HG02870 (cell line): Measurements from ENCODE around the gene ARHGAP28.
"Not testable (repeated sequence)": the region's sequence is repeated elsewhere in the genome, so short reads cannot be mapped to it uniquely, and the experiment has no call there.

Source experiments
- ATAC-seq: cut with Tn5 transposase; IDR thresholded peaks from one replicate; pipeline ENCODE4 v1.9.1; 2021; ENCODE audit warnings: mild to moderate bottlenecking, moderate library complexity; ENCODE audit not compliant: unreplicated experiment

The ARHGAP28 gene

DNA sequence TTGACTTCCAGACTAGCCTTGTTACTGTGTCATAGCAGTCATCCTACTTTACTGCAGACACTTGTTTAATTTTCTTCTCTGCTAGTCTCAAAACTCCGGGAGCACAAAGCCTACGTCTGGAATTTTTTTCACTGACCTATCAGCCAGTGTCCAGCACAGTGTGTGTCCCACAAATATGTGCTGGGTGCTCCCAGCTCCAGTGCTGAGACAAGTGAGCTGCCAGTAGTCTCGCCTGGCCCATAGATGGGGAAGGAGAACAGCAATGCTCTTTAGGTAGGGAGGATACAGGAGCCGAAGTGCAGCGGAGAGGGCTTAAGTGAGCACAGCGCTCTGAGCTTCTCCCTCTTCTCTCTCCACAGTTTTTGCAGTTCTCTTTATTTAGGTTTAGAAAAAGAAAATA, 34.0 kb downstream of the ARHGAP28 start:
- no peak for ATAC-seq

GRCh38 chr18:6764382-6764781, 34.9 kb downstream of the ARHGAP28 start:
- no peak for ATAC-seq

DNA sequence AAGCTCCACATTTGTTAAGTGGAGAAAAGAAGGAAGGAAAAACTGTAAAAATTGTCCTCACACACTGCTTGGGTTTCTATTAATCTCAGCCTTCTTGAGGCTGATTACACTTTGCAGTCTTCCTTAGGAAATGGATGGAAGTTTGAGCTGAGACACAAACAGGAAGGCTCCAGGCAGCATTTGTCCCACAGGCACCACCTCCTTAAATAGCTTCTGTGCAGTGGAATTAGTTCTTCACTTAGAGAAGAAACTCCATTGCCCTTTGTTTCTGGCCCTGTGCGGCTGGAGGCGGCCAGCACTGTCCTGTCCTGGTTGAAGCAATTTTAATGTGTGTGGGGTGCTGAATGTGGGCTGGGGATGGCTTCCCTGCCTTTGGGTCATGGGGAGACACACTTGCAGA, 44.3 kb downstream of the ARHGAP28 start:
- no peak for ATAC-seq

- ATAC-seq = no peak
These were observed 45.7 kb downstream of the ARHGAP28 start for GRCh38 chr18:6775237-6775636.

- no peak for ATAC-seq
These were observed 46.2 kb downstream of the ARHGAP28 start for GRCh38 chr18:6775702-6776101.

GRCh38 chr18:6776188-6776587, 46.7 kb downstream of the ARHGAP28 start:
- ATAC-seq = no peak

DNA sequence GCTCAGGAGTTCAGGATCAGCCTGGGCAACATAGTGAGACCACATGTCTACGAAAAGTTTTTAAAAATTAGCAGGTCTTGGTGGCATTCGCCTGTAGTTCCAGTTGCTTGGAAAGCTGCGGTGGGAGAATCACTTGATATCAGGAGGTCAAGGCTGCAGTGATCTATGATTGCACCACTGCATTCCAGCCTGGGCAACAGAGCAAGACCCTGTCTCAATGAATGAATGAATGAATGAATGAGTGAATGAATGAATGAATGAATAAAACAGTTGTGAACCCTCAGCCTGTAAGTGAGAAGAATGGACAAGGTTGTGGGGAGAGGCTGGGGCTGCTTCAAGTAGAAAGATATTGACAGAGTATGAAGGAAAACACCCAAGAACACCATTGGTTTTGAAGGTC, 48.0 kb downstream of the ARHGAP28 start:
- ATAC-seq = no peak

- ATAC-seq = no peak
These were observed 49.1 kb downstream of the ARHGAP28 start for GRCh38 chr18:6778459-6779247.

GRCh38 chr18:6781142-6781714, 51.7 kb downstream of the ARHGAP28 start:
- ATAC-seq = no peak

DNA sequence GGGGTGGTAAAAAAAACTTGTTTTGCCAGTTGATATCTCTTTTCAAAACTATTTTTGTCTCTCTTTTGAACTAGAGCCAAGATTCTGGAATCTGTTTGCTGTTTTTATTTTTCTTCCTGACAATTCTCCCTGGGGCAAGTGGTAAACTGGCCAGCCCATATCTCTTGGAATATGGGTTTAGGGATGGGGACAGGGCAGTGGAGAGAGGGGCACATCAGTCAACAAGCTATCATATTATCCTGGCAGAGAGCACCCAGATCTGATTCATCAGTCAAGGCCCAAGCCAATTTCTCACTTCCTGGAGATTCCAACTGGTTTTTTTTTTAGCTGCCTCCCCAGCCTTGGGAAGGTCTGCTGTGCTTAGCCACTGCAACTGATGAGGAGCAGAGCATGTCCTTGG, 52.3 kb downstream of the ARHGAP28 start:
- no peak for ATAC-seq

DNA sequence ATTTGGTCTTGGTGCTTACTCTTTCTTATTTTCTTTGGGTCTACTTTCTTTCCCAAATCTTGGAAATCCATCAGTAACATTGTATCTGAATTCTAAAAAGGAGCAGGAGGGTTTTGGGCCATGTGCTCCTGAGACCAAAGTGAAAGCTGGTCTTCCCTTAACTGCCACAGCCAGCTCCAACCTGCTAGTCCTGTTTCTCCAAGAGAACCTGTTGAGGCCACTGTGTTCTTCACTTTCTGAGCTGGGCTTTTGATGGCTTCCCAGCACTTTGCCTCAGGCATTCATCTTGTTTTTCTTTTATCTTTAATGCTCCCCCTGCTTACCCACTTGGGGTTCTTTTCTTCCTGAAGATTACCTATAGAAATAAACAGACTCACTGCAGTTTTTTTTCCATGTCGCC, 53.3 kb downstream of the ARHGAP28 start:
- no peak for ATAC-seq

DNA sequence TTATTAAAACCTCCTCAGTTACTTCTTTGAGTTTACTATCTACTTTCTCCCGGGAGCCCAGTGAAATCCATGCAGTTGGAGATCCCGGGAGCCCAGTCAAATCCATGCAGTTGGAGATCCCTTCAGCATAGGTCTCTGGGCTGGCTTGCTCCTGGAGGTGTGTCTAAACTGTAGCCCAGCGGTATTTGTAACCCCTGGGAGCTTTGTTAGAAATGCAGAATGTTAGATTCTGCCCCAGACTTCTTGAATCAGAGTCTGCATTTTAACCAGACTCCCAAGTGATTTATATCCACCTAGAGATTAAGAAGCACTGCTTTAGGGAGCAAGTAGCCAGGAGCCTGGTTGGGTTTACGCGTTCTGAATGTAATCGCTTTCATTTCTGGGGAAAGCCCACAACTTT, 54.5 kb downstream of the ARHGAP28 start:
- ATAC-seq = no peak

- no peak for ATAC-seq
These were observed 55.5 kb downstream of the ARHGAP28 start for GRCh38 chr18:6785001-6785400.

- no peak for ATAC-seq
These were observed 55.9 kb downstream of the ARHGAP28 start for GRCh38 chr18:6785411-6785810.

GRCh38 chr18:6792391-6792790, 62.9 kb downstream of the ARHGAP28 start:
- no peak for ATAC-seq

DNA sequence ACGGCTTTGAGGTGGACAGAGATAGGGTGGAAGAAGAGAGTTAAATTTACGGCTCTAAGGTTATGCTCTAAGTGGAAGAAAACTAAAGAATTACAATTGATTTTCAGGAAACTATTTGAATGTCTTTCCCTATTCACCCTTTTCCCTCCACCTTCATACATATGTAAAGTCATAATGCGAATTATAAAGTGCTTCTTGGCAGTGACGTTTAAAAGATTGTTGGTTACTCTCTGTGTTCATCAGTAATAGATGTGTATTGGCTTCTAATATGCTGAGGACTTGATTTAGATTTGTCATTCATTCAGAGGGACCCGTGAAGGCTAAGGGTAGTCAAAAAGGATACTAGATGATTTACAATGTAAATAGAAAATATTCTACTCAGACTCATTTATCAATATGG, 63.9 kb downstream of the ARHGAP28 start:
- no peak for ATAC-seq

GRCh38 chr18:6793986-6794385, 64.5 kb downstream of the ARHGAP28 start:
- no peak for ATAC-seq

GRCh38 chr18:6795307-6795706, 65.8 kb downstream of the ARHGAP28 start:
- no peak for ATAC-seq

- no peak for ATAC-seq
These were observed 67.0 kb downstream of the ARHGAP28 start for GRCh38 chr18:6796511-6796910.

DNA sequence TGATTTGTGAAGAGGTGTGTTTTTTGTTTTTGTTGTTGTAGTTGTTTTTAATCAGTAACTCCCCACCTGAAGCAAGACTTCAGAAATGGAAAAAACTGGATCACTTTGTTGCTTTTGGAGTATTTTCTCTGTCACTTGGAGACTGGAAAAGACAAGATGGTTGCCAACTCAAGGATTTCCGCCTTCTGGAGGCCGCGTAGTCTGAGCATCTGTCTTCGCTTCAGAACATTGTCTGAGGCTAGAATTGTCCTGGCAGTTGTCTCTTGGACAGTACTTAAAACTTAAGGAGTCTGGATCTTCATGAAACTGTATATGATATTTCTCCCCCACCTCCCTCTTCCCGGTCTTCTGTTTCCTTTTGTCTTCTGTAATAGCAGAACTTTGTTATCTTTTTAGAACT, 67.7 kb downstream of the ARHGAP28 start:
- ATAC-seq = no peak

- ATAC-seq = no peak
These were observed 69.4 kb downstream of the ARHGAP28 start for GRCh38 chr18:6798896-6799295.

DNA sequence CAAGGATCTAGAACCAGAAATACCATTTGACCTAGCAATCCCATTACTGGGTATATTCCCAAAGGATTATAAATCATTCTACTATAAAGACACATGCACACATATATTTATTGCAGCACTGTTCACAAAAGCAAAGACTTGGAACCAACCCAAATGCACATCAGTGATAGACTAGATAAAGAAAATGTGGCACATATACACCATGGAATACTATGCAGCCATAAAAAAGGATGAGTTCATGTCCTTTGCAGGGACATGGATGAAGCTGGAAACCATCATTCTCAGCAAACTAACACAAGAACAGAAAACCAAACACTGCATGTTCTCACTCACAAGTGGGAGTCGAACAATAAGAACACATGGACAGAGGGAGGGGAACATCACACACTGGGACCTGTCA, 70.8 kb downstream of the ARHGAP28 start:
- not testable (repeated sequence) for ATAC-seq
